ENCODE results near the gene TXNRD1. TPM values are rescaled to one million over a fixed set of nuclear protein-coding genes. Genes with fewer than 3 reads are reported as not detected.

The TXNRD1 gene
- total and polyA plus RNA-seq, 2 experiments from 2014 or later = 43.5 to 74.9 TPM

DNA sequence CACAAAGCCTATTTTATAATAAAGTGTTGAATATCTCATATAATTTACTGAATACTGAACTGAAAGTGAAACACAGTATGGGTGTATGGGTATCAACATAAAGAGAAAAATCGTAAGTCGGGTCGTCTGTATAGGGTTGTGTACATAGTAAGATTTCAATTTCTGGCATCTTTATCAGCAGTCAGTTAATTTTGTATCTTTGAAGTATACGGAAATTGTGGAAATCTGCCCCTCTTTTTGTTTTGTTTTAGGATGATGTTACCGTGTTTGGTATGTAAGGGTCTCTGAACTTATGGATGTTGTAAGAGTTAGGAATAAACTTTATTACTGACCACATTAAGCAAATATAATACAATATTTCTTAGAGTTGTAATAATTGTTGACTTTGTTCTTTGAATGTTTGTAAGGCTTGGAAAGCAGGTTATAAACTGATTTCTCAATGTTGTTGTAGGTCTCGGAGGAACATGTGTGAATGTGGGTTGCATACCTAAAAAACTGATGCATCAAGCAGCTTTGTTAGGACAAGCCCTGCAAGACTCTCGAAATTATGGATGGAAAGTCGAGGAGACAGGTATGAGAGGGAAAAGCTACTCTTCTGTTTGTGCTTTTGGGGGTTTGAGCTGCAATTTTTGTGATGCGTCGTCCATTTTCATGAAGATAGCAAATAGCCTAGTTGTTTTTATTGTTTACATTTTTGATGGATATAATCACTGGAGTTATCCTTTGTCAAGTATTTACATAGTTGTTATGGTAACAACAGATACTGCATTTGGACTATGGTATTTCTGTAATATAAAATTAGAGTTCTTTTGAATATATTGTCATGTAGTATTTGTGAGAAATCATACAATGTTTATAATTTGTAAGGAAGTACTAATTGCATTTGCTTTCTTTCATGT is 100.0 kb downstream of the TXNRD1 start:
- Histone ChIP-seq H3K9me3 (ENCODE audit: low read depth) (no peaks in the 10 kb centered on the region), H3K4me3 (no peak overlapping the region), H3K36me3 (peaks cover 65% of the 10 kb centered on the region), H3K4me1 (ENCODE audit: low read depth) (no peaks in the 10 kb centered on the region), H3K27ac (no peak overlapping the region), H3K27me3 (no peaks in the 10 kb centered on the region)
- no peak for TF ChIP-seq CTCF (IDR thresholded peaks at IDR 0.05; ENCODE audit: low read depth, low read length)
- DNase-seq (ENCODE audit: low read depth in 1 of 2, low spot score in 1 of 2) = no peak

- no peak for TF ChIP-seq CTCF (IDR thresholded peaks at IDR 0.05; ENCODE audit: low read depth, low read length)
- no peak for DNase-seq (ENCODE audit: low read depth in 1 of 2, low spot score in 1 of 2)
- no peaks in the 10 kb centered on the region for H3K27me3 ChIP-seq
- H3K4me3 ChIP-seq = no peak overlapping the region
- H3K36me3 ChIP-seq = peaks cover 69% of the 10 kb centered on the region
- no peaks in the 10 kb centered on the region for H3K9me3 ChIP-seq (ENCODE audit: low read depth)
- no peaks in the 10 kb centered on the region for H3K4me1 ChIP-seq (ENCODE audit: low read depth)
- H3K27ac ChIP-seq = no peak overlapping the region
These were observed 101.4 kb downstream of the TXNRD1 start for GRCh38 chr12:104316936-104317335.

DNA sequence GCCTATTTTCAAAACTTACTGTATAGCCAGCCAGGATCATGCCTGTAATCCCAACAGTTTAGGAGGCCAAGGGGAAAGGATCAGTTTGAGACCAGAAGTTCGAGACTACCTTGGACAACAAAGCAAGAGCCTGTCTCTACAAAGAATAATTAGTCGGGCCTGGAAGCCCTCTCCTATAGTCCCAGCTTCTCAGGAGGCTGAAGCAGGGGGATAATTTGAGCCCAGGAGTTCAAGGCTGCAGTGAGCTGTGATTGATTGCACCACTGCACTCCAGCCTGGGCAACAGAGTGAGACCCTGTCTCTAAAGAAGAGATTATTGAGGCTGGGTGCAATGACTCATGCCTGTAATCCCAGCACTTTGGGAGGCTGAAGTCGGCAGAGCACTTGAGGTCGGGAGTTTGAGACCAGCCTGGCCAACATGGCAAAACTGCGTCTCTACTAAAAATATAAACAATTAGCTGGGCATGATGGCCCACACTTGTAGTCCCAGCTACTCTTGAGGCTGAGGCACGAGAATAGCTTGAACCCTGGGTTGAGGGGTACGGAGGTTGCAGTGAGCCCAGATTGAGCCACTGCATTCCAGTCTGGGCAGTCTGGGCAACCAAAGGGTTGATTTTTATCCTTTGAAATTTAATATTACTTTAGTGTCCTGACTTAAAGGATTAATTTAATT is 102.1 kb downstream of the TXNRD1 start:
- TF ChIP-seq CTCF (IDR thresholded peaks at IDR 0.05; ENCODE audit: low read depth, low read length) = no peak
- DNase-seq (ENCODE audit: low read depth in 1 of 2, low spot score in 1 of 2) = no peak
- Histone ChIP-seq H3K9me3 (ENCODE audit: low read depth) (no peaks in the 10 kb centered on the region), H3K36me3 (peaks cover 63% of the 10 kb centered on the region), H3K27me3 (no peaks in the 10 kb centered on the region), H3K4me3 (no peak overlapping the region), H3K27ac (no peak overlapping the region), H3K4me1 (ENCODE audit: low read depth) (no peaks in the 10 kb centered on the region)

GRCh38 chr12:104319028-104319427 is 103.4 kb downstream of the TXNRD1 start:
- Histone ChIP-seq H3K4me3 (no peak overlapping the region), H3K27me3 (no peaks in the 10 kb centered on the region), H3K9me3 (ENCODE audit: low read depth) (no peaks in the 10 kb centered on the region), H3K27ac (no peak overlapping the region), H3K36me3 (peaks cover 50% of the 10 kb centered on the region), H3K4me1 (ENCODE audit: low read depth) (no peaks in the 10 kb centered on the region)
- no peak for TF ChIP-seq CTCF (IDR thresholded peaks at IDR 0.05; ENCODE audit: low read depth, low read length)
- no peak for DNase-seq (ENCODE audit: low read depth in 1 of 2, low spot score in 1 of 2)

- Histone ChIP-seq H3K9me3 (ENCODE audit: low read depth) (no peaks in the 10 kb centered on the region), H3K4me1 (ENCODE audit: low read depth) (no peaks in the 10 kb centered on the region), H3K27ac (no peak overlapping the region), H3K36me3 (peaks cover 48% of the 10 kb centered on the region), H3K4me3 (no peak overlapping the region), H3K27me3 (no peaks in the 10 kb centered on the region)
- TF ChIP-seq CTCF (IDR thresholded peaks at IDR 0.05; ENCODE audit: low read depth, low read length) = no peak
- no peak for DNase-seq (ENCODE audit: low read depth in 1 of 2, low spot score in 1 of 2)
These were observed 104.5 kb downstream of the TXNRD1 start for GRCh38 chr12:104319918-104320626.

Measured in cardiac muscle cell (in vitro differentiated cells and primary cell).